HEK293 (cell line): Measurements from ENCODE around the gene DCAF6.

Source experiments
- BCL11B ChIP-seq: fragments of 450-650 bp; formaldehyde crosslinking; IDR thresholded peaks from 2 replicates; pipeline ENCODE4 v1.5.1; 2016; ENCODE audit warnings: low read depth, missing biosample characterization, missing genetic modification characterization
- EGR2 ChIP-seq: fragments of 450-650 bp; formaldehyde crosslinking; IDR thresholded peaks from 2 replicates; pipeline ENCODE4 v1.5.1; 2016; ENCODE audit warnings: low read depth, missing biosample characterization, missing genetic modification characterization
- GLIS1 ChIP-seq: fragments of 450-650 bp; formaldehyde crosslinking; IDR thresholded peaks from 2 replicates; pipeline ENCODE4 v1.5.1; 2016; ENCODE audit warnings: missing biosample characterization, missing genetic modification characterization
- HOXD13 ChIP-seq: sonication (generic); formaldehyde crosslinking; IDR thresholded peaks from 2 replicates; pipeline ENCODE4 v1.8.0; 2022; ENCODE audit warnings: missing genetic modification reagents, borderline replicate concordance
- KLF1 ChIP-seq: fragments of 450-650 bp; formaldehyde crosslinking; IDR thresholded peaks from 2 replicates; pipeline ENCODE4 v1.5.1; 2016; ENCODE audit warnings: missing biosample characterization, missing genetic modification characterization
- KLF8 ChIP-seq: fragments of 450-650 bp; formaldehyde crosslinking; IDR thresholded peaks from 2 replicates; pipeline ENCODE4 v1.5.1; 2016; ENCODE audit warnings: missing biosample characterization, missing genetic modification characterization
- PRDM1 ChIP-seq: fragments of 450-650 bp; formaldehyde crosslinking; IDR thresholded peaks from 2 replicates; pipeline ENCODE4; 2016; ENCODE audit warnings: missing biosample characterization, missing genetic modification characterization
- SALL2 ChIP-seq: fragments of 450-650 bp; formaldehyde crosslinking; IDR thresholded peaks from 2 replicates; pipeline ENCODE4 v1.5.0; 2017; ENCODE audit warnings: missing biosample characterization, mild to moderate bottlenecking, missing genetic modification characterization, borderline replicate concordance
- SP7 ChIP-seq: fragments of 450-650 bp; formaldehyde crosslinking; IDR thresholded peaks from 2 replicates; pipeline ENCODE4 v1.5.1; 2016; ENCODE audit warnings: missing biosample characterization, missing genetic modification characterization
- TRIM28 ChIP-seq: IDR thresholded peaks from 2 replicates; pipeline ENCODE4 v1.6.1; 2011; ENCODE audit warnings: low read length, control low read depth, borderline replicate concordance
- ZBTB17 ChIP-seq: fragments of 450-650 bp; formaldehyde crosslinking; IDR thresholded peaks from 2 replicates; pipeline ENCODE4 v1.5.1; 2016; ENCODE audit warnings: missing biosample characterization, missing genetic modification characterization
- ZBTB20 ChIP-seq: fragments of 450-650 bp; formaldehyde crosslinking; IDR thresholded peaks from 2 replicates; pipeline ENCODE4 v1.5.1; 2016; ENCODE audit warnings: missing biosample characterization, missing genetic modification characterization
- ZFP41 ChIP-seq: fragments of 450-650 bp; formaldehyde crosslinking; IDR thresholded peaks from 2 replicates; pipeline ENCODE4 v1.5.1; 2016; ENCODE audit warnings: missing biosample characterization, missing genetic modification characterization, borderline replicate concordance
- ZNF335 ChIP-seq: fragments of 450-650 bp; formaldehyde crosslinking; conservative IDR thresholded peaks from 2 replicates; pipeline ENCODE4 v1.5.1; 2016; ENCODE audit warnings: missing biosample characterization, missing genetic modification characterization
- ZNF341 ChIP-seq: fragments of 450-650 bp; formaldehyde crosslinking; IDR thresholded peaks from 2 replicates; pipeline ENCODE4; 2016; ENCODE audit warnings: low read depth, missing biosample characterization, missing genetic modification characterization
- ZNF394 ChIP-seq: fragments of 450-650 bp; formaldehyde crosslinking; IDR thresholded peaks from 2 replicates; pipeline ENCODE4 v1.5.1; 2016; ENCODE audit warnings: missing biosample characterization, missing genetic modification characterization, mild to moderate bottlenecking, moderate library complexity, borderline replicate concordance
- ZNF501 ChIP-seq: fragments of 450-650 bp; formaldehyde crosslinking; IDR thresholded peaks from 2 replicates; pipeline ENCODE4 v1.5.1; 2016; ENCODE audit warnings: missing biosample characterization, missing genetic modification characterization
- ZNF664 ChIP-seq: fragments of 450-650 bp; formaldehyde crosslinking; IDR thresholded peaks from 2 replicates; pipeline ENCODE4 v1.5.1; 2016; ENCODE audit warnings: missing biosample characterization, missing genetic modification characterization
- ZNF837 ChIP-seq: fragments of 450-650 bp; formaldehyde crosslinking; IDR thresholded peaks from 2 replicates; pipeline ENCODE4 v1.5.1; 2016; ENCODE audit warnings: missing biosample characterization, missing genetic modification characterization
- ZNF843 ChIP-seq: fragments of 450-650 bp; formaldehyde crosslinking; IDR thresholded peaks from 2 replicates; pipeline ENCODE4 v1.5.1; 2016; ENCODE audit warnings: missing biosample characterization, missing genetic modification characterization
- ZSCAN30 ChIP-seq: fragments of 450-650 bp; IDR thresholded peaks from 2 replicates; pipeline ENCODE4 v1.5.1; 2018; ENCODE audit warnings: missing biosample characterization, mild to moderate bottlenecking, missing genetic modification characterization, moderate library complexity
- TF ChIP-seq, protein P1 (sequence below): fragments of 450-650 bp; formaldehyde crosslinking; optimal IDR thresholded peaks from 2 replicates; pipeline ENCODE3; 2016; ENCODE audit warnings: missing biosample characterization, mild to moderate bottlenecking, missing genetic modification characterization
- TF ChIP-seq, protein P2 (sequence below): fragments of 450-650 bp; formaldehyde crosslinking; IDR thresholded peaks from 2 replicates; pipeline ENCODE4 v1.5.1; 2017; ENCODE audit warnings: missing biosample characterization, missing genetic modification characterization
- TF ChIP-seq, protein P3 (sequence below): fragments of 450-650 bp; formaldehyde crosslinking; IDR thresholded peaks from 2 replicates; pipeline ENCODE4 v1.5.1; 2016; ENCODE audit warnings: missing biosample characterization, missing genetic modification characterization
- TF ChIP-seq, protein P4 (sequence below): fragments of 450-650 bp; formaldehyde crosslinking; IDR thresholded peaks from 2 replicates; pipeline ENCODE4 v1.5.1; 2016; ENCODE audit warnings: missing biosample characterization, missing genetic modification characterization
- TF ChIP-seq, protein P5 (sequence below): fragments of 450-650 bp; formaldehyde crosslinking; IDR thresholded peaks from 2 replicates; pipeline ENCODE4 v1.5.1; 2016; ENCODE audit warnings: missing biosample characterization, missing genetic modification characterization
- TF ChIP-seq, protein P6 (sequence below): fragments of 450-650 bp; formaldehyde crosslinking; conservative IDR thresholded peaks from 2 replicates; pipeline ENCODE4 v1.5.1; 2016; ENCODE audit warnings: low read depth, missing biosample characterization, missing genetic modification characterization

Gene DCAF6

DNA sequence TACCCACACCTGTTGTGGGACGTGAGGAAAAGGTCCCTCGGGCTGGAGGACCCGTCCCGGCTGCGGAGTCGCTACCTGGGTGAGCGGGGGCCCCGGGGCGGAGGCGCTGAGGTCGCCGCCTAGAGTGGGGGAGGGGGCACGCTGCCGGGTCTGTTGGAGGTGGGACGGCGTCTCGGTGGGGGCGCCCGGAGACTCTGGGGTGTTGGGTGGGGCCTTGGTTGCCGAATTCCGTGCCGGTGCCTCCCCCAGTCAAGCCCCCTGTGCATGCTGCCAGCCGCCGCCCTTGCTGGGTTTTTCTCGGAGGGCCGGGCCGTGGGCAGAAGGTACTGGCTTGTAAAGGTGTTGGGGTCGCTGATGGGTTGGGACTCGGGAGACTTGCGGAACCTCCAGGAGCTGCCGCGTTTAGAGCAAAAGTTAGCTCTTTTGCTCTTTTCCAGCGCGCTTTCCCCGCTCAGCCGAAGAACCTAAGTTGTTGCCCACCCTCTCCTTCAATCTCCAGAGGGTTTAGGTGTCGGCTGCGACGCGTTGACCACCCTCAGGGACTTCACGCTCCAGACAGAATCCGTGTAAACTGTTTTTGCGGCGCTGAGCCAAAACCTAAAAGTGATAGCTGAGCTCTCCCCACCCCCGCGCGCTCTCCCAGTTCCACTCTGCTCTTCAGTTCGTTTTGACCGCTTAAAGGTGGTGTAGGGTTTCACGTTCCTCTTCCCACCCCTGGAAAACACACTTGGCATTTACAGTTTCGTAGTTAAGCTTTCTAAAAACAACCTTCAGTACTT lies 636 bp downstream of the DCAF6 start, which contains the start of gene MPC2 (continued):
- TF ChIP-seq, protein P1, sequence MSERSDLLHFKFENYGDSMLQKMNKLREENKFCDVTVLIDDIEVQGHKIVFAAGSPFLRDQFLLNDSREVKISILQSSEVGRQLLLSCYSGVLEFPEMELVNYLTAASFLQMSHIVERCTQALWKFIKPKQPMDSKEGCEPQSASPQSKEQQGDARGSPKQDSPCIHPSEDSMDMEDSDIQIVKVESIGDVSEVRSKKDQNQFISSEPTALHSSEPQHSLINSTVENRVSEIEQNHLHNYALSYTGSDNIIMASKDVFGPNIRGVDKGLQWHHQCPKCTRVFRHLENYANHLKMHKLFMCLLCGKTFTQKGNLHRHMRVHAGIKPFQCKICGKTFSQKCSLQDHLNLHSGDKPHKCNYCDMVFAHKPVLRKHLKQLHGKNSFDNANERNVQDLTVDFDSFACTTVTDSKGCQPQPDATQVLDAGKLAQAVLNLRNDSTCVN (tag by site-specific recombination), result peak; percentile 18
- TF ChIP-seq ZBTB20 (tag by site-specific recombination) (peak; percentile 74), SP7 (tag by site-specific recombination) (peak; percentile 54), PRDM1 (tag by site-specific recombination) (peak; percentile 97), ZNF341 (tag by site-specific recombination) (peak; percentile 38), ZNF335 (tag by site-specific recombination) (peak; percentile 86), ZNF837 (0 out of 2 replicates have a peak, but pooled peaks have one; percentile 22), ZNF664 (no peak), ZNF394 (peak; percentile 44; the same call in 1 of the 2 replicates), KLF1 (tag by site-specific recombination) (peak; percentile 69), SALL2 (tag by site-specific recombination) (no peak), ZNF843 (tag by site-specific recombination) (no peak), BCL11B (tag by site-specific recombination) (0 out of 2 replicates have a peak, but pooled peaks have one; percentile 15), ZBTB17 (tag by site-specific recombination) (peak; percentile 68), ZFP41 (no peak), TRIM28 (no peak), ZNF501 (tag by site-specific recombination) (peak; percentile 15; the same call in 1 of the 2 replicates), HOXD13 (CRISPR knock-in tag) (no peak), GLIS1 (tag by site-specific recombination) (peak; percentile 53), KLF8 (no peak; the same call in 1 of the 2 replicates), ZSCAN30 (peak; percentile 10; the same call in 1 of the 2 replicates), EGR2 (tag by site-specific recombination) (peak; percentile 61)
- TF ChIP-seq, protein P2, sequence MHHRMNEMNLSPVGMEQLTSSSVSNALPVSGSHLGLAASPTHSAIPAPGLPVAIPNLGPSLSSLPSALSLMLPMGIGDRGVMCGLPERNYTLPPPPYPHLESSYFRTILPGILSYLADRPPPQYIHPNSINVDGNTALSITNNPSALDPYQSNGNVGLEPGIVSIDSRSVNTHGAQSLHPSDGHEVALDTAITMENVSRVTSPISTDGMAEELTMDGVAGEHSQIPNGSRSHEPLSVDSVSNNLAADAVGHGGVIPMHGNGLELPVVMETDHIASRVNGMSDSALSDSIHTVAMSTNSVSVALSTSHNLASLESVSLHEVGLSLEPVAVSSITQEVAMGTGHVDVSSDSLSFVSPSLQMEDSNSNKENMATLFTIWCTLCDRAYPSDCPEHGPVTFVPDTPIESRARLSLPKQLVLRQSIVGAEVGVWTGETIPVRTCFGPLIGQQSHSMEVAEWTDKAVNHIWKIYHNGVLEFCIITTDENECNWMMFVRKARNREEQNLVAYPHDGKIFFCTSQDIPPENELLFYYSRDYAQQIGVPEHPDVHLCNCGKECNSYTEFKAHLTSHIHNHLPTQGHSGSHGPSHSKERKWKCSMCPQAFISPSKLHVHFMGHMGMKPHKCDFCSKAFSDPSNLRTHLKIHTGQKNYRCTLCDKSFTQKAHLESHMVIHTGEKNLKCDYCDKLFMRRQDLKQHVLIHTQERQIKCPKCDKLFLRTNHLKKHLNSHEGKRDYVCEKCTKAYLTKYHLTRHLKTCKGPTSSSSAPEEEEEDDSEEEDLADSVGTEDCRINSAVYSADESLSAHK (tag by site-specific recombination), result no peak
- TF ChIP-seq, protein P3, sequence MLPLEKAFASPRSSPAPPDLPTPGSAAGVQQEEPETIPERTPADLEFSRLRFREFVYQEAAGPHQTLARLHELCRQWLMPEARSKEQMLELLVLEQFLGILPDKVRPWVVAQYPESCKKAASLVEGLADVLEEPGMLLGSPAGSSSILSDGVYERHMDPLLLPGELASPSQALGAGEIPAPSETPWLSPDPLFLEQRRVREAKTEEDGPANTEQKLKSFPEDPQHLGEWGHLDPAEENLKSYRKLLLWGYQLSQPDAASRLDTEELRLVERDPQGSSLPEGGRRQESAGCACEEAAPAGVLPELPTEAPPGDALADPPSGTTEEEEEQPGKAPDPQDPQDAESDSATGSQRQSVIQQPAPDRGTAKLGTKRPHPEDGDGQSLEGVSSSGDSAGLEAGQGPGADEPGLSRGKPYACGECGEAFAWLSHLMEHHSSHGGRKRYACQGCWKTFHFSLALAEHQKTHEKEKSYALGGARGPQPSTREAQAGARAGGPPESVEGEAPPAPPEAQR (tag by site-specific recombination), result no peak
- TF ChIP-seq, protein P4, sequence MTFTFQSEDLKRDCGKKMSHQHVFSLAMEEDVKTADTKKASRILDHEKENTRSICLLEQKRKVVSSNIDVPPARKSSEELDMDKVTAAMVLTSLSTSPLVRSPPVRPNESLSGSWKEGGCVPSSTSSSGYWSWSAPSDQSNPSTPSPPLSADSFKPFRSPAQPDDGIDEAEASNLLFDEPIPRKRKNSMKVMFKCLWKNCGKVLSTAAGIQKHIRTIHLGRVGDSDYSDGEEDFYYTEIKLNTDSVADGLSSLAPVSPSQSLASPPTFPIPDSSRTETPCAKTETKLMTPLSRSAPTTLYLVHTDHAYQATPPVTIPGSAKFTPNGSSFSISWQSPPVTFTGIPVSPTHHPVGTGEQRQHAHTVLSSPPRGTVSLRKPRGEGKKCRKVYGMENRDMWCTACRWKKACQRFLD (tag by site-specific recombination), result no peak
- TF ChIP-seq, protein P5, sequence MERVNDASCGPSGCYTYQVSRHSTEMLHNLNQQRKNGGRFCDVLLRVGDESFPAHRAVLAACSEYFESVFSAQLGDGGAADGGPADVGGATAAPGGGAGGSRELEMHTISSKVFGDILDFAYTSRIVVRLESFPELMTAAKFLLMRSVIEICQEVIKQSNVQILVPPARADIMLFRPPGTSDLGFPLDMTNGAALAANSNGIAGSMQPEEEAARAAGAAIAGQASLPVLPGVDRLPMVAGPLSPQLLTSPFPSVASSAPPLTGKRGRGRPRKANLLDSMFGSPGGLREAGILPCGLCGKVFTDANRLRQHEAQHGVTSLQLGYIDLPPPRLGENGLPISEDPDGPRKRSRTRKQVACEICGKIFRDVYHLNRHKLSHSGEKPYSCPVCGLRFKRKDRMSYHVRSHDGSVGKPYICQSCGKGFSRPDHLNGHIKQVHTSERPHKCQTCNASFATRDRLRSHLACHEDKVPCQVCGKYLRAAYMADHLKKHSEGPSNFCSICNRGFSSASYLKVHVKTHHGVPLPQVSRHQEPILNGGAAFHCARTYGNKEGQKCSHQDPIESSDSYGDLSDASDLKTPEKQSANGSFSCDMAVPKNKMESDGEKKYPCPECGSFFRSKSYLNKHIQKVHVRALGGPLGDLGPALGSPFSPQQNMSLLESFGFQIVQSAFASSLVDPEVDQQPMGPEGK (tag by site-specific recombination), result peak; percentile 78
- TF ChIP-seq, protein P6, sequence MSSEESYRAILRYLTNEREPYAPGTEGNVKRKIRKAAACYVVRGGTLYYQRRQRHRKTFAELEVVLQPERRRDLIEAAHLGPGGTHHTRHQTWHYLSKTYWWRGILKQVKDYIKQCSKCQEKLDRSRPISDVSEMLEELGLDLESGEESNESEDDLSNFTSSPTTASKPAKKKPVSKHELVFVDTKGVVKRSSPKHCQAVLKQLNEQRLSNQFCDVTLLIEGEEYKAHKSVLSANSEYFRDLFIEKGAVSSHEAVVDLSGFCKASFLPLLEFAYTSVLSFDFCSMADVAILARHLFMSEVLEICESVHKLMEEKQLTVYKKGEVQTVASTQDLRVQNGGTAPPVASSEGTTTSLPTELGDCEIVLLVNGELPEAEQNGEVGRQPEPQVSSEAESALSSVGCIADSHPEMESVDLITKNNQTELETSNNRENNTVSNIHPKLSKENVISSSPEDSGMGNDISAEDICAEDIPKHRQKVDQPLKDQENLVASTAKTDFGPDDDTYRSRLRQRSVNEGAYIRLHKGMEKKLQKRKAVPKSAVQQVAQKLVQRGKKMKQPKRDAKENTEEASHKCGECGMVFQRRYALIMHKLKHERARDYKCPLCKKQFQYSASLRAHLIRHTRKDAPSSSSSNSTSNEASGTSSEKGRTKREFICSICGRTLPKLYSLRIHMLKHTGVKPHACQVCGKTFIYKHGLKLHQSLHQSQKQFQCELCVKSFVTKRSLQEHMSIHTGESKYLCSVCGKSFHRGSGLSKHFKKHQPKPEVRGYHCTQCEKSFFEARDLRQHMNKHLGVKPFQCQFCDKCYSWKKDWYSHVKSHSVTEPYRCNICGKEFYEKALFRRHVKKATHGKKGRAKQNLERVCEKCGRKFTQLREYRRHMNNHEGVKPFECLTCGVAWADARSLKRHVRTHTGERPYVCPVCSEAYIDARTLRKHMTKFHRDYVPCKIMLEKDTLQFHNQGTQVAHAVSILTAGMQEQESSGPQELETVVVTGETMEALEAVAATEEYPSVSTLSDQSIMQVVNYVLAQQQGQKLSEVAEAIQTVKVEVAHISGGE (tag by site-specific recombination), result 0 out of 2 replicates have a peak, but pooled peaks have one; percentile 9
